ENCODE measurements around the gene JADE3.

GRCh38 chrX:46903458-46904242, 8.6 kb upstream of the JADE3 start:
- TF ChIP-seq POLR2AphosphoS5 (IDR thresholded peaks at IDR 0.05) (no peak), CTCF (IDR thresholded peaks at IDR 0.05) (peak; percentile 27 to 87 (median 57))
